Activated CD8-positive, alpha-beta memory T cell treated with anti-CD3 and anti-CD28 coated beads for 36 hours (primary cell): Measurements from ENCODE around the gene TSPYL2. TPM values are rescaled to one million over a fixed set of nuclear protein-coding genes. Genes with fewer than 3 reads are reported as not detected.

ENCODE experiments used
- CTCF ChIA-PET: fragments of 350-600 bp; sonication (Branson Sonifier 250); formaldehyde crosslinking; loops from one replicate; lab custom pipeline; 2021; ENCODE audit warnings: antibody characterized with exemption; lab: Charles Lee
- POLR2A ChIA-PET: fragments of 350-600 bp; sonication (Branson Sonifier 250); formaldehyde crosslinking; loops from one replicate; lab custom pipeline; 2021; ENCODE audit warnings: antibody characterized with exemption; lab: Charles Lee
- total RNA-seq, 2 experiments: library from RNA; stranded (reverse); gene quantifications; one replicate each; pipeline ENCODE4 v1.2.3, GENCODE V29; 2021

The TSPYL2 gene
- total RNA-seq, 2 experiments from 2014 or later, result 37.6 to 42.2 TPM

DNA sequence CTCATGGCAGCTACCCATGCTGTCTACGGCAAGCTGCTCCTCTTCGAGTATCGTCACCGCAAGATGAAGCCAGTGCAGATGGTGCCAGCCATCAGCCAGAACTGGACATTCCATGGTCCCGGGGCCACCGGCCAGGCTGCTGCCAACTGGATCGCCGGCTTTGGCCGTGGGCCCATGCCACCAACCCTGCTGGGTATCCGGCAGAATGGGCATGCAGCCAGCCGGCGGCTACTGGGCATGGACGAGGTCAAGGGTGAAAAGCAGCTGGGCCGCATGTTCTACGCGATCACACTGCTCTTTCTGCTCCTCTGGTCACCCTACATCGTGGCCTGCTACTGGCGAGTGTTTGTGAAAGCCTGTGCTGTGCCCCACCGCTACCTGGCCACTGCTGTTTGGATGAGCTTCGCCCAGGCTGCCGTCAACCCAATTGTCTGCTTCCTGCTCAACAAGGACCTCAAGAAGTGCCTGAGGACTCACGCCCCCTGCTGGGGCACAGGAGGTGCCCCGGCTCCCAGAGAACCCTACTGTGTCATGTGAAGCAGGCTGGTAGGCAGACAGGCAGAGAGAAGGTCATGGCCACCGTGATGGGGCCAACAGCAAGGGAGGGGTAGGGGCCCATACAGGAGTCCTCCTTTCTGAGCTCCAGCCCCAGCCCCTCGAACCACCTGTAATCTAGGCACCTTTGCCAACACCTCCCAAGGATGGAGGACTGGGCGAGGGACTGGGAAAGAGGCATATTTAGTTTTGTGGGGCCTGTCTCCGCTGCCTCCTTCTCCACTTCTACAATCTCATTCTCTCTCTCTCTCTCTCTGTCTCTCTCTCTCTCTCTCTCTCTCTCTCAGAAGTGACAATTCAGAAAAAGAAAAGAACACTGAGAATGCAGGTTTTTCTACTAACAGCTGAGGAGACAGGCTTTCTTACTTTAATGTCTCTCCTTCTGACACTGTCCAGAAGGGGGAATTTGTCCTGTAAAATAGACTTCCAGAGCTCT lies 4.7 kb upstream of the TSPYL2 start:
- ChIA-PET POLR2A (no interaction called here), CTCF (interaction anchor here (1.6 kb wide), 1 partner anchor 12 kb away, joined by 5 read pairs; no protein-coding TSS in a partner anchor)

DNA sequence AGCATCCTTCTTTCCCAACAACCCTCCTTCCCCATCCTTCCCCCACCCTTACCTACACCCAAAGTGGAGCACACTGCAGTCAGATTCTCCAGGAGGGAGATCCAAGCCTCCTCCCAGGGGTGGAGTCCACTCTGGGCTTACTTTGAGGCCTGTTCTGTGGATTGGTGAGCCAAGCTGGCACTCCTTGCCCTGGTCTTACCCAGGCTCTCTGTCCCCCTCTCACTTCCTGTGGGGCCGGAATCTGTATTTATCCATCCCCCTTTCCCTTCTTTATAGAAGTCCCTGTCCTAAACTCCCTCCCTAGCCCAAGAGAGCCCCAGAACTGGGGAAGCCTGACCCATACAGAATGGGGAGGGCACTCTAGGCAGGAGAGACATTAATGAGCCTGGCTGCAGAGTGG lies 3.2 kb upstream of the TSPYL2 start:
- POLR2A ChIA-PET, result no interaction called here
- CTCF ChIA-PET, result no interaction called here

DNA sequence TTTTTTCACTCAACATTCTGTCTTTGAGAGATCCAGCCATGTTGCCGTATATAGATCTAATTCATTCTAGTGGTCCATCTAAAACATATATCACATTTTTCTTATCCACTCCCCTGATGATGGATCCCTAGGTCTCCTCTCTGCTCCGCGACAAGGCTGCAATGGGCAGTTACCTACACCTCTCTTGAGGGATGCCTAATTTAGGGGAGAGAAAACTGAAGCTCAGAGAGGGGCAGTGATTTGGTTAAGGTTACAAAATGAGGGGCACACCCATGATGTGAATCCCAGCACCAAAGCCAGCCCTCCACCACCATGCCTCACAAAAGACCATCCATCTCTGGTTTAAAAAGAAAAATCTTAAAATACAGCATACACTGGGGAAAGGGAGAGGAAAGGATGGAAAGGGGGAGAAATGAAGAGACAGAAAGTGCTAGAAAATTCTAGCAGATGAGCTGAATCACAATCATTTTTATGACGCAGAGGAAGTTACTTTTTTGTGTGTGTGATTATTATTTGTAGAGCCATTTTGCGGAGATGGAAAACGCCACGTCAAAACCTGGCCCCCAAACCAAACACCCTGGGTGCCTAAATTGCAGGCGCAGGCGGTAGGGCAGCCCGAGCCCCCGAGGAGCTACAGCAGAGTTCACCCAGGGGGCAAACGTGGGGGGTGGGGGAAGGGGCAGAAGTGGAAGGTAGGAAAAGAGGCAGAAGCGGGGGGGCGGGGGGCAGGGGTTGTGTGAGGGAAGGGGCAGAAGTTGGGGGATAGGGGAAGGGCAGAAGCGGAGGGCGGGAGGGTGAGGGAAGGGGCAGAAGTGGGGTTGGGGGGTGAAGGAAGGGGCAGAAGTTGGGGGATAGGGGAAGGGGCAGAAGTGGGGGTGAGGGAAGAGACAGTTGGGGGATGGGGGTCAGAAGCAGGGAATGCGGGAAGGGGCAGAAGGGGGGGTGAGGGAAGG lies 1.3 kb upstream of the TSPYL2 start:
- CTCF ChIA-PET, result no interaction called here
- POLR2A ChIA-PET, result interaction anchor here (0.6 kb wide), 1 partner anchor 960 kb away, joined by 3 read pairs; no protein-coding TSS in a partner anchor

DNA sequence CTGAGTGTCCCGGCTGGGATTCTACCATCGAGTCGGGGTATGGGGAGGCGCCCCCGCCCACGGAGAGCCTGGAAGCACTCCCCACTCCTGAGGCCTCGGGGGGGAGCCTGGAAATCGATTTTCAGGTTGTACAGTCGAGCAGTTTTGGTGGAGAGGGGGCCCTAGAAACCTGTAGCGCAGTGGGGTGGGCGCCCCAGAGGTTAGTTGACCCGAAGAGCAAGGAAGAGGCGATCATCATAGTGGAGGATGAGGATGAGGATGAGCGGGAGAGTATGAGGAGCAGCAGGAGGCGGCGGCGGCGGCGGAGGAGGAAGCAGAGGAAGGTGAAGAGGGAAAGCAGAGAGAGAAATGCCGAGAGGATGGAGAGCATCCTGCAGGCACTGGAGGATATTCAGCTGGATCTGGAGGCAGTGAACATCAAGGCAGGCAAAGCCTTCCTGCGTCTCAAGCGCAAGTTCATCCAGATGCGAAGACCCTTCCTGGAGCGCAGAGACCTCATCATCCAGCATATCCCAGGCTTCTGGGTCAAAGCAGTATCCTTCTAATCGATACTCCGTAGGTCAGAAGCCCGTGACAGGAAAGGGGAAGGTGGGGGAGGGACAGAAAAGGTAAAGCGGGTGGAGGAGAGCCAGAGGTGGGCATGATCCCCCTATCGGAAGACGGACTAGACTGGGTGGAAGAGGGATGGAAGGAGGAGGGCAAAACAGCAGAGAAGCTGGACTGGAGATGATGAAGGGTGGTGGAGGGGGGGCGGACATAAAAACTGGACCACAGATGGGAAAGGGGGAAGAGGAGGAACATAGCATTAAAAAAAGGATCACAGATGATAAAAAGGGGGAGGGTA lies 828 bp downstream of the TSPYL2 start:
- CTCF ChIA-PET, result no interaction called here
- POLR2A ChIA-PET, result interaction anchor here (0.8 to 1.3 kb wide), 2 partner anchors 10 to 88 kb away, joined by 3 to 5 read pairs; no protein-coding TSS in a partner anchor

DNA sequence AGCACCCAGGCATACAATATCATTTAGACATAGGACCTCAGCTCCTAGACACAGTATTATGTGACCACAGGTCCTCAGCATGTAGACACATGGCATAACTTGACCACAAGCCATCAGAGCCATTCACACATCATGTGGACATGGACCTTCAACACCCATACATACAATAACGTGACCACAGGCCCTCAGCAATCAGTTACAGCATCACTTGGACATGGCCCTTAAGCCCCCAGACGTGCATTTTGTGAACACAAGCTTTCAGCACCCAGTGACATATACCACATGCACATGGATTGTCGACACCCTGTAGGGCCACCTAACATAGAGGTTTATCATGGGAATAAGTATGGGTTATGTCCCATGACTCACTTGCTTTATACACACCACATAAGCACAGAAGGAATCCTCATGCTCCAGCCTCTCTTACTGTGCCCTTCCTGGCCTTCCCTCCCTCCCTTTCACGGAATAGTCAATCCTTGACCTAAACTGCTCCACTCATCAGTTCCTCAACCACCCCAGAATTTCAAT lies 1.9 kb downstream of the TSPYL2 start:
- ChIA-PET CTCF (no interaction called here), POLR2A (no interaction called here)

DNA sequence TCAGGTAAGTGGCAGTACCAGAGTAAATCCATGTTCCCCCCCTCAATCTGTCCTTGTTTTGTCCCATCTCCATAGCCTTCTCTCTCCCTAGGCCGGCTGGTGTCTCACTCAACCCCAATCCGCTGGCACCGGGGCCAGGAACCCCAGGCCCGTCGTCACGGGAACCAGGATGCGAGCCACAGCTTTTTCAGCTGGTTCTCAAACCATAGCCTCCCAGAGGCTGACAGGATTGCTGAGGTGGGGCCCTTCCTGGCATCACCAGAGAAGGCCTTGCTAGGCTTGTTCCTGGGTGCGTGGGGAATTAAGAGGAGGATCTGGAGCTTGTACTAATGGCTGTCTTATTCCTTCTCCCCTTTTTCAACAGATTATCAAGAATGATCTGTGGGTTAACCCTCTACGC lies 2.7 kb downstream of the TSPYL2 start:
- ChIA-PET CTCF (no interaction called here), POLR2A (no interaction called here)

DNA sequence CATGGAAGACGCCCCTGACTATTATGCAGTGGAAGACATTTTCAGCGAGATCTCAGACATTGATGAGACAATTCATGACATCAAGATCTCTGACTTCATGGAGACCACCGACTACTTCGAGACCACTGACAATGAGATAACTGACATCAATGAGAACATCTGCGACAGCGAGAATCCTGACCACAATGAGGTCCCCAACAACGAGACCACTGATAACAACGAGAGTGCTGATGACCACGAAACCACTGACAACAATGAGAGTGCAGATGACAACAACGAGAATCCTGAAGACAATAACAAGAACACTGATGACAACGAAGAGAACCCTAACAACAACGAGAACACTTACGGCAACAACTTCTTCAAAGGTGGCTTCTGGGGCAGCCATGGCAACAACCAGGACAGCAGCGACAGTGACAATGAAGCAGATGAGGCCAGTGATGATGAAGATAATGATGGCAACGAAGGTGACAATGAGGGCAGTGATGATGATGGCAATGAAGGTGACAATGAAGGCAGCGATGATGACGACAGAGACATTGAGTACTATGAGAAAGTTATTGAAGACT lies 3.6 kb downstream of the TSPYL2 start:
- POLR2A ChIA-PET, result no interaction called here

DNA sequence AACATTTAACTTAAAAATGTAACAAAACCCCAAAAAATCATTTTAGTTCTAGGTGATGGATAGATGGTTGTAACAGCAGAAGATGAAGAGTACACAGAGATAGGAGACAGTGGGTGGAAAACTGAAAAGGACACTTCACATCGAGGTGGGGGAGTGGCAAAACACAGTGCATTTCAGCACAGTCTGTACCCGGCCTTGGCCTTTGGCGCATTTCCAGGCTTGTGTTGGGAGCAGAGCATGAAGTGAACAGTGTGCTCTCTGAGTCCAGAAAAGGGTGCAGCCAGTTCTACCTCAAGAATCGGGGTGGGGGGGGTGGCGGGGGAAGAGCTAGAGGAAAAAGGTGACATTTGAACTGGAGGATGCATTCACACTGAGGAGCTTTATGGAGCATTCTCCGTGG lies 4.3 kb downstream of the TSPYL2 start:
- ChIA-PET CTCF (interaction anchor here (1.1 kb wide), 1 partner anchor 14 kb away, joined by 3 read pairs; no protein-coding TSS in a partner anchor), POLR2A (interaction anchor here (0.8 kb wide), 1 partner anchor 14 kb away, joined by 4 read pairs; no protein-coding TSS in a partner anchor)

More for the DNA sequence above, 3.6 kb downstream of the TSPYL2 start:
- CTCF ChIA-PET, result no interaction called here

DNA sequence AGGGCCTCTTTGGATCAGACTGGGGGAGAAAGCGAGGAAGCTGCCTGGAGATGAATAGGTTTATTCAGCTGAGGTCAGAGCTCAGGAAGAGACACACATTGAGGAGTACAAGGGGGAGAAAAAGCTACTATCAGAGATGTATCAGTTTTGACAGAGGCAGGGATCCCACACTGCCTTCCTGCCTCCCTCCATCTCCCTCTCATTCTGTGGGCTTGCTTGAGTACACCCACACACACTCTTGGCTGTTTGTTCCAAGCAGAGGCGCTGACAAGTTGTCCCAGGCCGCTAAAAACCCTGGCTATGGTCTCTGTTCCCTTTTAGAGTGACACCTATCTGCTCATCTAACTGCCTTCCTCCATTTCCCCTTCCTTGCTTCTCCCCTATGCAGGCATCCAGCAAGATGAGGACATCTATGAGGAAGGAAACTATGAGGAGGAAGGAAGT lies 5.2 kb downstream of the TSPYL2 start:
- POLR2A ChIA-PET, result interaction anchor here (0.8 kb wide), 1 partner anchor 15 kb away, joined by 4 read pairs; no protein-coding TSS in a partner anchor
- CTCF ChIA-PET, result interaction anchor here (1.1 kb wide), 1 partner anchor 15 kb away, joined by 3 read pairs; no protein-coding TSS in a partner anchor

DNA sequence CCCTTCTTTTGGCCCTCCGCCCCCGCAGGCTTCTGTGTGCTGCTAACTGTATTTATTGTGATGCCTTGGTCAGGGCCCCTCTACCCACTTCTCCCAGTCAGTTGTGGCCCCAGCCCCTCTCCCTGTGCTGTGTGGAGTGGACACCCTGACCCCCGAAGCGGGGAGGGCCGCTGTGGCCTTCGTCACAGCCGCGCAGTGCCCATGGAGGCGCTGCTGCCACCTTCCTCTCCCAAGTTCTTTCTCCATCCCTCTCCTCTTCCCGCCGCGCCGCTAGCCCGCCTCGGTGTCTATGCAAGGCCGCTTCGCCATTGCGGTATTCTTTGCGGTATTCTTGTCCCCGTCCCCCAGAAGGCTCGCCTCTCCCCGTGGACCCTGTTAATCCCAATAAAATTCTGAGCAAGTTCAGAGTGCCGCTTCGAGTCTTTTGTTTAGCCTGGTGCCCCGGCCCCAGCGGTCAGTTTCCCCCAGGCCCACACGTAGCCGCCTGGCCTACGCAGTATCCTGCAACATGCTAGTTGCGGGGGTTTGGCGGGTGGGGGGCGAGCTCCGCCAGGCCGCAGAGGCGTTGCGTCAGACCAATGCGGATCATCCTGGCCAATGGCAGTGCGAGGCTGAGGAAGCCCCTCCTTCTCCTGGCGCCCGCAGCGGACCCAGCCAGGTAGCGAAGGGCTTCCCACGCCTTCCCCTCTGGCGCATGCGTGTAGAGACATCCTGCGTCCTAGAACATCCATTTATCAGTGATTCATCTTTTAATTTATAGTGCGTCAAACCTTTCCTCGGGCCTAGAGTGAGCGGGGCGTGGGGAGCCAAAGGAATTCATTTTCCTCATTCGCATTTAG lies 6.2 kb downstream of the TSPYL2 start:
- ChIA-PET CTCF (interaction anchor here (2.0 kb wide), 1 partner anchor 11 kb away, joined by 5 read pairs; no protein-coding TSS in a partner anchor), POLR2A (no interaction called here)

DNA sequence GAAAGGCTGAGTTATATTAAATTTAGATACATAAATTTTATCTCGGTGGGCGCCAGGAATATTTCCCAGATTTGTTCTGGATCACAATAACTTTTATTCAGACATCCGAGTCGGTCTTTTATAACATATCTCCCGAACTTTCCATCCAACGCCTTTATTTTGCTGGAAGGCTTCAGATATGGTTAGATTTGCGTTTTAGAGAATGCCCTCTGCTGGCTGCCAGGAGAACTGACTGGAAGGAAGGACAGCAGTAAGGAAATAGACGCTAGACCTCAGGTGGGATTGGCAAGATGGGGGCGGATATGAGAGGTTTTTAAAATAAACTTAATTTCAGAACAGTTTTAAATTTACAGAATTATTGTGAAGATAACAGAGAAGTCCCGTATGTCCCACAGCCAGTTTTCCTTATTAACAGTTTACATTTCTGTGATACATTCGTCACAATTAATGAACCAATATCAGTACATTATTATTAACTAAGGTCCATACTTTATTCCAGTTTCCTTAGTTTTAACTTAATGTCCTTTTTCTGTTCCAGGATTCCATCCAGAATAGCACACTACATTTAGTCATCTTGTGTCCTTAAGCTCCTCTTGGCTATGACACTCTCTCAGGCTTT lies 7.2 kb downstream of the TSPYL2 start:
- ChIA-PET CTCF (interaction anchor here (1.3 to 2.0 kb wide), 2 partner anchors 12 to 17 kb away, joined by 3 to 5 read pairs; no protein-coding TSS in a partner anchor), POLR2A (no interaction called here)

DNA sequence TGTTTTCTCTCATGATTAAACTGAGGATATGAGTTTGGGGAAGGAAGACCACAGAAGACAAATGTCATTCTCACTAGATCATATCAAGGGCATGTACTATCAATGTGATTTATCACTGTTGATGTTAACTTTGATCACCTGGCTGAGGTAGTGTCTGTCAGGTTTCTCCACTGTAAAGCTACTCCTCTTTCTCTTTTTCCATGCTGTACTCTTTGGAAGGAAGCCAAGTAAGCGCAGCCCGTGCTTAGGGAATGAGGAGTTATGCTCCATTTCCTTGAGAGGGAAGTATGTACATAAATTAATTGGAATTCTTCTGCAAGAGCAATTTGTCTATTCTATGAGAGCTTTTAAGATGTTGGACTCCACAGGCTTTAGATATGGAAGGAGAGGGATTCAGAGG lies 7.8 kb downstream of the TSPYL2 start:
- ChIA-PET POLR2A (no interaction called here), CTCF (interaction anchor here (1.3 to 2.0 kb wide), 2 partner anchors 13 to 18 kb away, joined by 3 to 5 read pairs; no protein-coding TSS in a partner anchor)

DNA sequence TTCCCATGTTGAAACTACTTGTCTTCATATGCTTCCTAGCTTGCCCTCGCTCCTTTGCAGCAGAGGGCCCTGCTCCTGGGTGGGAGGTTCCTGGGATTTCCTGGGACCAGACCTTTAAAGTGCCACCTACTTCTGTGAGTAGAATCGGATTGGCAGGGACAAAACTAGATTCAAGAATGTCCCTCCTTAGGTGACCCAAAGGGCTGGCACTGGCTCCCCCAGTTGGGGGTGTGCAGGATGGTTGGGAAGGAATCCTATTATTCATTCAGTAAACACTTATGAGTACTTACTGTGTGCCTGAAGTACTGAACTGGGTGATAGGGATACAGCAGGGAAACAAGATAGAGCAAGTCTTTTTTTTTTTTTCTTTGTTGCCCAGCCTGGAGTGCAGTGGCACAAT lies 9.2 kb downstream of the TSPYL2 start:
- ChIA-PET POLR2A (no interaction called here), CTCF (no interaction called here)

DNA sequence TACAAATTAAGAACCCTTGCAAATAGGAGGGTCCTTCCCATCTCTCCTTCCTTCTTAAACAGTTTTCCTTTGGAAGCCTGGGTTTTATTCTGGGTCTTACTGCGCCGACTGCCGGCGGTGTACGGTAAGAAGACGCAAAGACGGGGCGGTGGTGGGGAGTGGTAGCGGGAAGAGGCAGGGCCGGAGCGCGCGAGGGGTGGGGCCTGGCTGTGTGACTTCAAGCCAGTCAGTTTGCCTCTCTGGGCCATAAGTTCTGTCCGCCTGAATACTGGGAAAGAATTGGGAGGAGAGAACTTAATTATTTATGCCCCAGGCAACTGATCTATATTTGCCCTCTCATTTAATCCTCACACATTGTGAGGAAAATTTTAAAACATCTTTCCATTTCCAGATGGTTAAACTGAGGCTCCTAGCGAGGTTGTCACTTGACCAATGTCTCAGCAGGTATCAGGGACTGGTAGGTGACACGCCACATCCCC lies 11.0 kb downstream of the TSPYL2 start:
- CTCF ChIA-PET, result no interaction called here
- POLR2A ChIA-PET, result no interaction called here

DNA sequence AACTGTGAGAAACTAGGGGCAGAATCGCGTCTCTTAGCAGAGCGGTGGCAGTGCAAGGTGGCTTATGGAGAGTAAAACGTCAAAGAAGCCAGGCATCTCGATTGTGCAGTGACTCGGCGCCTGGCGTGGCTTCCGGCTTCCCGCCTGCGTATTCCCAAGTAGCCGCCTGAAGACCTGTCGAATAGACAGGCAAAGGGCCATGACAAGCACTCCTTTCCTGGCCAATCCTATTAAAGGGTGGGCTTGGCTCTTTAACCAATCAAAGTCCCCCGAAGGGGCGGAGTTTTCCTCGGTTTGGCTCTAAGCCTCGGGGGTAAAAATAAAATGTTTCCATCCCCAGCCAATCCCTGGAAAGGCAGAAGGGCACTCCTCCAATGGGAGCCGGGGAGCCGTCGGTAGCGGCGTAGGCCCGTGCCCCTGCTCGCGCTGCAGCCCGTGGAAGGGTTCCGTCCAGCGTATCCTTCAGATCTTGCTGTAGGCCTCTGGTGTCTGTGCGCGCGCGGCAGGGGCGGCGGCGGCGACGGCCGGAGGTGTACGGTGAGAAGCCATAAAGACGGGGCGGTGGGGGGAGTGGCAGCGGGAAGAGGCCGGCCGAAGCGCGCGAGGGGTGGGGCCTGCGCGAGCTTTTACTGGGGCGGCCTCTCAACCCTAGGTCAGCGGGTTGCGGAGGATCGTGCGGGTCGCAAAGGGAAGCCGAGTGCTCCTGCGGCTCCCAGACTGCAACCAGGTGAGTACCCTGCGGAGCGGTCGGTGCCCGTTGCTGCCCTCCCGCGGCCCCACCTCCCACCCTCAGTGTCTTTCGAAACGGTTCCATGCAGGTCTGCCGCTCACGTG lies 11.8 kb downstream of the TSPYL2 start, which contains the start of gene KANTR:
Gene KANTR (plus strand): TSS at position 395 of the 834 bp plus-strand sequence. CDS start 30,131 bp downstream, outside the sequence.
- ChIA-PET CTCF (interaction anchor here (0.6 to 1.0 kb wide), 3 partner anchors 21 to 89 kb away, joined by 3 to 4 read pairs (median 3); partner anchors contain the start of gene GPR173), POLR2A (interaction anchor here (1.1 to 1.3 kb wide), 2 partner anchors 12 to 22 kb away, joined by 4 to 9 read pairs; partner anchors contain the start of gene TSPYL2)
